HG02981 (cell line): ENCODE measurements around the gene ANO10.
"Not testable (repeated sequence)": the region's sequence is repeated elsewhere in the genome, so short reads cannot be mapped to it uniquely, and the experiment has no call there.

Source experiments
- ATAC-seq: cut with Tn5 transposase; IDR thresholded peaks from one replicate; pipeline ENCODE4 v1.9.1; 2021; ENCODE audit warnings: mild to moderate bottlenecking, moderate library complexity; ENCODE audit not compliant: unreplicated experiment

ANO10 gene

GRCh38 chr3:43484926-43485488 lies 136.8 kb downstream of the ANO10 start:
- ATAC-seq, result no peak

GRCh38 chr3:43481375-43481774 lies 140.4 kb downstream of the ANO10 start:
- ATAC-seq, result no peak

GRCh38 chr3:43478839-43479238 lies 143.0 kb downstream of the ANO10 start:
- not testable (repeated sequence) for ATAC-seq

- no peak for ATAC-seq
Observed at GRCh38 chr3:43478118-43478785, 143.6 kb downstream of the ANO10 start.

GRCh38 chr3:43477600-43477999 lies 144.2 kb downstream of the ANO10 start:
- ATAC-seq, result no peak

- ATAC-seq, result no peak
Observed at GRCh38 chr3:43473737-43474136, 148.1 kb downstream of the ANO10 start.

GRCh38 chr3:43473244-43473643 lies 148.6 kb downstream of the ANO10 start:
- no peak for ATAC-seq

- ATAC-seq, result no peak
Observed at GRCh38 chr3:43468133-43468532, 153.7 kb downstream of the ANO10 start.

GRCh38 chr3:43465109-43465508 lies 156.7 kb downstream of the ANO10 start:
- ATAC-seq, result no peak

GRCh38 chr3:43462566-43462965 lies 159.2 kb downstream of the ANO10 start:
- ATAC-seq, result not testable (repeated sequence)

- no peak for ATAC-seq
Observed at GRCh38 chr3:43461345-43461744, 160.5 kb downstream of the ANO10 start.

- not testable (repeated sequence) for ATAC-seq
Observed at GRCh38 chr3:43457038-43457437, 164.8 kb downstream of the ANO10 start.

- no peak for ATAC-seq
Observed at GRCh38 chr3:43455233-43455632, 166.6 kb downstream of the ANO10 start.

GRCh38 chr3:43453981-43454380 lies 167.8 kb downstream of the ANO10 start:
- ATAC-seq, result no peak

- ATAC-seq, result no peak
Observed at GRCh38 chr3:43451670-43452254, 170.0 kb downstream of the ANO10 start.

- ATAC-seq, result no peak
Observed at GRCh38 chr3:43448098-43448497, 173.7 kb downstream of the ANO10 start.

- no peak for ATAC-seq
Observed at GRCh38 chr3:43445820-43446219, 176.0 kb downstream of the ANO10 start.

- no peak for ATAC-seq
Observed at GRCh38 chr3:43442872-43443395, 178.9 kb downstream of the ANO10 start.

- ATAC-seq, result no peak
Observed at GRCh38 chr3:43436507-43437140, 185.2 kb downstream of the ANO10 start.

- ATAC-seq, result no peak
Observed at GRCh38 chr3:43435706-43436105, 186.1 kb downstream of the ANO10 start.

GRCh38 chr3:43434431-43434830 lies 187.4 kb downstream of the ANO10 start:
- no peak for ATAC-seq

GRCh38 chr3:43432462-43432861 lies 189.3 kb downstream of the ANO10 start:
- ATAC-seq, result no peak
